HG03064 (cell line): Measurements from ENCODE around the gene NRXN2.

Experiments used
- ATAC-seq: cut with Tn5 transposase; IDR thresholded peaks from one replicate; pipeline ENCODE4 v1.9.1; 2021; ENCODE audit warnings: low read depth; ENCODE audit not compliant: unreplicated experiment

NRXN2 gene

DNA sequence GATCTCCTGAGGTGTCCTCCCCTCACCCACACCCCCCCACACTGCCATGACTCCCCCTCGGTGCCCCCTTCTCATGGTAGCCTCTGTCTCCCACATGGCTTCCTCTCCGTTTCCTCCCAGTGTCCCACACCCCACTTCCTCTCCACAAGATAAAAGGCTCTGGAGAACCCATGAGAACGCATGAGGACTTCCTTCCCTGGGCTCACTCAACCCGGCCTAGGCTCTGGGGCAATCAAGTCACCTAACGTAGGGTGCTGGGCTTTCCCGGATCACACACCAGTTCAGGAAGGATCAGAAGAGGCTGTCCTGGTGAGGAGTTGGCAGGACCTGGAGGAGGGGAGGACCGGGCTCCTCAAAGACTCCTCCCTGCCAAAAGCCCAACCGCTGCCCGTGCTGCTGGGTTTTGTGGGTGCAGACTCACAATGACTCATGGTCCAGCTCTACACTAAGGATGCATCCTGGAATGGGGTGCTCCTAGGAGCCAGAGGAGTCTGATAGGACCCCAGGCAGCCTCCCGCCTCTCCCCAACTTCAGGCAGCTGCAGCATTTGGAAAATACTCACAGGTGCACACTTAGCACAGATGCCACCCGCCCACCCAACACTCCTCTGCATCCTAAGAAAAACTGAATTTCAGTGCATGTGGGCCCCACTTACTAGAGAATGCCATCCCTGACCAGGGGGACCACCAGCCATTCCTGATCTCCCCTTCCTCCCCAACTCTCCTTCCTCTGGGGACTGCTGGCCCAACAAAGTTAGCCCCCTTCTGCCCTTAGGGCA lies 110.9 kb downstream of the NRXN2 start:
- ATAC-seq = no peak

DNA sequence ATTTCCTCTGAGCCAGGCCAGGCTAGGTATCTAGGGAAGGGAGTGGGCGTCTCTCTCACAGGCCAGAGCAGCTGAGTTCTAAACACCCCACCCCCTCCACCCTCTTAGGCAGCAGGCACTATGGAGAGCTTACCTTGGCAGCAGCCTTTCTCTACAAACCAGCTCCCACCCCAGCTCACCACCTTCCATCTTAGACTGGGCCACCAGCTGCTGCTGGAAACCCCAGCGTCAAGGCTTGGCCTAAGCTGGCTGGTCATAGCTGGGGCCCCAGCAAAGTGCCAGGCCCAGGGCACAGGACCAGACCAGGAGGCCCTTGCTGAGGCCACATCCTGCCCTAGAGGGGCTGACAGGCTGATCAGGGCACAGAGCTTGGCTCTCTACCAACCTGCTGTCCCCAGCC lies 111.8 kb downstream of the NRXN2 start:
- no peak for ATAC-seq

GRCh38 chr11:64610596-64610995 lies 112.4 kb downstream of the NRXN2 start:
- ATAC-seq = no peak

- ATAC-seq = no peak
Measured at GRCh38 chr11:64609436-64610047, 113.5 kb downstream of the NRXN2 start.

DNA sequence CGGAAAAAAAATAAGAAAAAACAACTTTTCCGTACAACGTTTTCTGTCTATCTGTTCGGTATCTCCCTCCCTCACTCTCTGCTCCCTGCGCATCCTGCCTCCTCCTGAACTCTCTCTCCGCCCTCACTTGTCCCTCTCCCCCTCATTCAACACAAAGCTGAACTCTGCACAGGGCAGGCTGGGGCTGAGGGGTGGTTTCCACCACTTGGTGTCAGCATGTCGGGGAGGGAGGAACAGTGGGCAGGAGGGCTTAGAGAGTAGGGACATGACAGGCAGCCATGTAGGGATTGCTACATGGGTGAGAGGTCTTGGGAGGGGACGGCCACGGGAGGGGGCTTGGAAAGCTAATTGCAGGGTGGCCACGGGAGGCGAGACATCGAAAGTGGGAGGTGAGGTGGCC lies 114.4 kb downstream of the NRXN2 start:
- ATAC-seq = no peak

DNA sequence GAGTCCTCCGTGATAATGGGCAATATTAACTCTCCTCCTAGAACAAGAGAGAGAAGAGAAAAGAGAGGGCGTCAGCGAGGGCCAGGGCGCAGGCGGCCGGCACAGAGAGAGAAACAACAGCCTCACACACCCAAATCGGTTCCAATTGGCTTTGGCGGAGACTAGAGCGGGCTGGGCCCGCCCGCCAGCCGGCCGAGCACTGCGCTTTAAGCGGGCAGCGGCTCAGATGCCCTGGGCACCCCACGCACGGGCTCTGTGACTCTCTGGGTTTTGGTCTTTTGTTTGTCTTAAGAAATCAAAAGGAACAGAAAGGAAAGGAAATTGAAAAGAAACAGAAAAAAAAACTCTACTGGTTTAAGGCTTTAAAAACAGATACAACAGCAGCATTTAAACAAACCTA lies 115.0 kb downstream of the NRXN2 start:
- no peak for ATAC-seq

GRCh38 chr11:64607381-64607985 lies 115.5 kb downstream of the NRXN2 start:
- ATAC-seq = no peak

DNA sequence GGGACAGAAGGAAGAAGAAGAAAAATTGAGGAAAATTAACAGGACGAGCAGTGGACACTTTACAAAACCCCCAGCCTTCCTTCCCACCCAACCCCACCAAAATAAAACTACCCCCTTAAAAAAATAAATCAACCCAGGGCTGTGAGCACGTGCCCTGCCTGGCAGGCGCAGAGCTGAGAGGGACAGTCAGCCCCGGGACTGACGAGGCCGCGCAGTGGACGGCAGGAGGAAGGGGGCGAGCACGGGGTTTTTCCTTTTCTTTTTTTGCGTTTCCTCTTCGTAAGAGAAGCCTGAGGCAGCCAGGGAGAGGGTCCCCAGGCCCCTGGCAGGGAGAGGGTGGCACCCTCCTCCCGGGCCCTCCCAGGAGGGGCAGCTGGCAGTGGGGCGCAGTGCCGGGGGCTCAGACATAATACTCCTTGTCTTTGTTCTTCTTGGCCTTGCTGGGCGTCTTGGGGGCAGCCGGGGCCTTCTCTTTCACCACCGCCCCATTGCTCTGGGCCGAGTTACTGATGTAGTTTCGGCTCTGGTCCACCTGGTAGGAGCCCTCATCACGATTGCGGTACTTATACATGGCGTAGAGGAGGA lies 116.1 kb downstream of the NRXN2 start:
- ATAC-seq = no peak

DNA sequence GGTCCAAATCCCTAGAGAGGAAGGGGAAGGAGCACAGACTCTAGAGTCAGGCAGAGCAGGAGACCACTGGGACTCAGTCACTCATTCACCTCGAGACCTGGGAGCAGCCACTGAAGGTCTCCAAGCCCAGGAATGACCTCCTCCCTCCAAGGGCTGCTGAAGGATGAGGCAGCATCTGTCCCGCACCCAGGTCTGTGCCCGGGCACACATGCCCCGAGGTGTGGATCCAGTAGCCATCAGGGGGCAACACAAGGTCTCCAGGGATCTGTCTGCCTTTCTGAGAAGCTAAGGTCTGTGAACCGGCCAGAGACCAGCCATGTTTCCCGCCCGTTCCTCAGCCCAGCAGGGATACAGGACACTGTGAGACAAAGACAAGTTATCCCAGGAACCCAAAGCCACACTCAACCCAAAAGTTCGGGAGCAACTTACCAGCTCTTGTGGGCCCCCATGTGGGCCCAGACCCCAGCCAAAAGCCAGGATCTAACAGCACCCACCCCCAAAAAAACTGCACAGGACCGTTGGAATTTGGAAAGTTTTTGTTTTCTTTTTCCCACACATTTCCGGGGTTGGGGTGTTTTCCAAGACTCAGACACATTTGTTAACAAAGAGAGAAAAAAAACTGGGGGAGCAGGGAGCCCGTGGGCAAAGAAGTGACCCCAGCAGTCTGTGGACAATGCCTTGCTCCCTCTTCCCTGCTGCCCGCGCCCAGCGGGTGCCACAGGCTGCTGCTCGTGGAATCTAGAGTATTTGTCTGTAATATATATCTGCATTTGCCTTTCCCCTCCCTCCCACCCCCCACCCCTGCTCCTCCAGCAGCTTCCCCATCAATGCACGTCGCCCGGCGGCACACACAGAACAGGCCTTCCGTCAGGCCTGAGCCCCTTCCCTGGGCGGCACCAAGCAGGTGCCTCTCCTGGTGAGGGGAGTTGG lies 117.1 kb downstream of the NRXN2 start:
- no peak for ATAC-seq

GRCh38 chr11:64605244-64605560 lies 117.8 kb downstream of the NRXN2 start:
- ATAC-seq = no peak

DNA sequence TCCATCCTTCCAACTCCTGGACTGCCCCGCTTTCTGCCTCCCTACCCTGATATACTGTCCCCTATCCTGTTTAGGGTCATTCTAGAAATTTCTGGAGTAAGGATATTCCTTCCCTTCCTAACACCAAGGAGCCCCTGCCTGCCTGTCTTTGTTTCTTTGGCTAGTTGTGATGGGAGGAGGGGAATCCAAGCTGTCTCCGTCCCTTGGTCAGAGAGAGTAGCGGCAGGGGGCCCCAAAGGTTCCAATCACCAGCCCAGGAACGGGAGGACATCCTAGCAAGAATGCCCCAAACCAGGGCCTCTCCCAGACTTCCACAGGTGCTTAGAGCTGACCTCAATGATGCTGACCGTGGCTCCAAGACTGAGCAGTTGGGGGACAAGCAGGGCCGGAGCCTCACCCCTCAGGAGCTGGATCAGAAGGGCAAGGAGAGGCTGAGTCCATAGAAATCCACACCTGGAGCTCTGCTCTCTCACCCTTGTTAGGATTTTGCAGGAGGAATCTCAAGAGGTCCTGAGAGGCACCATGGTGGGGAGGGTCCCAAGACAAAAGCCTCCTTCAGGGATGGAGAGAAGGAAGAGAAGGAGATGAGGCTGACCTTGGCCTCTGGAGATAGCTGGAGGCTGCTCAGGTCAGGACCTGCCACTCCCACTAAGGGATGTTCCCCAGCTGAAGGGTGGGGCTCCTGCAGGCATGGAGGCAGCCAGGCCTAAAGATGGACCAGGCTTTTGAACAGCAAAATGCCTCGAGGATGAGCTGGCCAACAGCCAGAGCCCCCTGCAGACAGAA lies 118.3 kb downstream of the NRXN2 start:
- ATAC-seq = no peak

DNA sequence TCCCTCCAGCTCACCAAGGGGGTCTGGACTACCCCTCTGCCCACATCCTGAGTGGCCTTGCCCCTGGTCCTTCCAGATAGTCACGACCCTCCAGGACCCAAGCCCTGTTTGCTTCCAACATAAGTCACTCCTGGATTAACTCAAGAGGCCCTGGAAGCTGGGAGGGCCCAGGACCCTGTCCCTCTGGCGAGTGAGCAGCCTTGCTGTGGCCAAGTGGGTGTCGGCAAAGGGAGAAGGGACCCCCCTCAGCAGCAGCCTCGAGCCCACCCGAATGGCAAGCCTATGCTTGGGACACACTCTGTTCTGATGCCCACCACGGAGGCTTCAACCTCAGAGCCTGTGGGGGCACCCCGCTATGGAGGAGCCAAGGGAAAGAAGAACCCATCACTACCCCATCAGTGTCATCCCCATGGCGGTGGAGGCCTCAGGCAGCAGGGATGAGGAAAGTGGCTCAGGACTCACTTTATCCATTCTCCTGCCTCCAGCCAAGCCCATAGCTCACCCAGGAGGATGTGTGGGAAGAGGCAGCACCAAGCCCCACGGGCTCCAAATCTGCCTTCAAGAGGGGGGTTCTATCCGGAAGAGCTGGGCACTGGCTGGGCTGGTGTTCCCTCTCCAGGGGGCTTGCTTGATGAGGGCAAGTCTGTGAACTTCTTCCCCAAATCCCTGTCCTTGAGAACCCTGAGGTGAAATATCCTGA lies 119.4 kb downstream of the NRXN2 start:
- ATAC-seq = no peak

GRCh38 chr11:64602466-64603070 lies 120.4 kb downstream of the NRXN2 start:
- no peak for ATAC-seq

DNA sequence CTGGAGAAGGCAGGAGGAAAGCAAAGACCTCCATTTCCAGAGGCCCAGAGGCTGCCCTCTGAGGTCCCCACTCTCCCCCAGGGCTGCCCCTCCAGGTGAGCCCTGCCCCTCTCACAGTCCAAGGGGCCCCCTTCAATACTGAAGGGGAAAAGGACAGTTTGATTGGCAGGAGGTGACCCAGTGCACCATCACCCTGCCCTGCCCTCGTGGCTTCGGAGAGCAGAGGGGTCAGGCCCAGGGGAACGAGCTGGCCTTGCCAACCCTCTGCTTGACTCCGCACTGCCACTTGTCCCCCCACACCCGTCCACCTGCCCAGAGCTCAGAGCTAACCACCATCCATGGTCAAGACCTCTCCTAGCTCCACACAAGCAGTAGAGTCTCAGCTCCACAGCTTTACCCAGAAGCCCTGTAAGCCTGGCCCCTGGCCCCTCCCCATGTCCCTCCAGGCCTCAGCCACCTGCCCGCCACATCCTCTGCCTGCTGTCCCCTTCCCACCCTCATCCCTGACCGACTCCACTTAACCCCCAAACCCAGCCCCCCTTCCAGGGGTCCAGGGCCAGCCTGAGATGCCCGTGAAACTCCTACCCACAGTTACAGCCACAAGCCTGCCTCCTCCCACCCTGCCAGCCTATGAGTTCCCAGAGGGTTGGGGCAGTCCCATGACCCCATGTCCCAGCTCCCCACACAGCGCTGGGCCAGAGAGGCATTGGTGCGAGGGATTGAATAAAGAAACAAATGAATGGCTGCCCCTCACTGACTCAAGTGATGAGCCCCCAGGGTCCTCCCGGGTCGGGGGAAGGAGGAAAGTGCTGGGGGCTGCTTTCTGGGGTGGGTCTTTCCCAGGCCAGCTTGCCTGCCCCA lies 121.2 kb downstream of the NRXN2 start:
- ATAC-seq = no peak

DNA sequence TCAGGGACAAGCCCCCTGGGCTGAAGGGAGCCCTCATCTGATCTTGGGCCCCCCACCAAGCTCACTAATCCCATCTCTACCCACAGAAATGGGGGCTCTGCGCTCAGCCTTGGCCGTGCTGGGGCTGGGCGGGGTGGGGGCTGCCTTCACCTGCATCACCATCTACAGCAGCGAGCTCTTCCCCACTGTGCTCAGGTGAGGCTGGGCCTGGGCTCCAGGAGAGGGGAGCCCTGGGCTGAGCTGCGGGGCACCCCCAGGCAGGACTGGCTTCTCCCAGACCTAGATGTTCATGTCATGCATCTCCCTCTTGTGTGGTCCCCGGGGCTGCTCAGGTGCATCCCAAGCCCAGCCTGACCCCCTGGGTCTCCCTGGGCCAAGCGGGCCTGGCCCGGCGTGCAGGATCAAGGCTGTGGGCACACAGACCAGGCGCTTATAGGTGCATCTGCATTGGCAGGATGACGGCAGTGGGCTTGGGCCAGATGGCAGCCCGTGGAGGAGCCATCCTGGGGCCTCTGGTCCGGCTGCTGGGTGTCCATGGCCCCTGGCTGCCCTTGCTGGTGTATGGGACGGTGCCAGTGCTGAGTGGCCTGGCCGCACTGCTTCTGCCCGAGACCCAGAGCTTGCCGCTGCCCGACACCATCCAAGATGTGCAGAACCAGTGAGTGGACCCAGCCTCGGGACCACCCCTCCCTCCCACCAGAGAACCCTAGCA lies 122.6 kb downstream of the NRXN2 start:
- no peak for ATAC-seq

DNA sequence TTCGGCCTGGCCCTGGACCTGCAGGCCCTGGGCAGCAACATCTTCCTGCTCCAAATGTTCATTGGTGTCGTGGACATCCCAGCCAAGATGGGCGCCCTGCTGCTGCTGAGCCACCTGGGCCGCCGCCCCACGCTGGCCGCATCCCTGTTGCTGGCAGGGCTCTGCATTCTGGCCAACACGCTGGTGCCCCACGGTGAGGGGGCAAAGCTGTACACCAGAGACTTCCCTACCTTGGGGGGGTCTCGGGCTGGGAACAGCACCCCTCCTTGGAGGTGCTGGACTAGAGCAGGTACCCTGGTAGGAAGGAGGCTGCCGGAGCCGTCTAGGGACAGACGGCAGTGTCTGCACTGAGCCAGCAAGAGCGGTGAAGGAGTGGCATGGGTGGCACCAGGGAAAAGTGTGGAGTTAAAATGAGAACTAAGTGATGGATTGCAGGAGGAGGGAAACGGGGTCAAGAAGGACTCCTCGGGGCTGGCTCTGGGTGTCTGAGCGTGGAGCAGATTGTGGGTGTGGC lies 123.2 kb downstream of the NRXN2 start:
- ATAC-seq = no peak
